Measurements from ENCODE around the gene EDEM2. TPM values are rescaled to one million over a fixed set of nuclear protein-coding genes. Genes with fewer than 3 reads are reported as not detected.
A peak's percentile ranks its signal among the peaks of the same experiment; 100 is the strongest.

Gene EDEM2
- total and polyA plus RNA-seq, 2 of the 13 experiments (the other 11 are each of a cell fraction or from before 2014, with no cell fraction given), result 33.1 to 46.9 TPM

GRCh38 chr20:35171753-35172433, 24.8 kb upstream of the EDEM2 start, which contains the start of gene PROCR (continued):
- TF ChIP-seq HNF1B (CRISPR knock-in tag; IDR thresholded peaks at IDR 0.05) (0 out of 2 replicates have a peak, but pooled peaks have one; percentile 20), LRRFIP1 (CRISPR knock-in tag; conservative IDR thresholded peaks at IDR 0.05) (no peak), ZNF784 (CRISPR knock-in tag; IDR thresholded peaks at IDR 0.05; ENCODE audit: borderline replicate concordance) (no peak), UBTF (CRISPR knock-in tag; IDR thresholded peaks at IDR 0.05) (peak; percentile 29; the same call in 1 of the 2 replicates), ZNF124 (CRISPR knock-in tag; IDR thresholded peaks at IDR 0.05) (no peak), REST (IDR thresholded peaks at IDR 0.05; ENCODE audit: borderline replicate concordance in 1 of 2, low read depth in 1 of 2, low read length in 2 of 2) (no peak), SKIL (CRISPR knock-in tag; IDR thresholded peaks at IDR 0.05; ENCODE audit: borderline replicate concordance) (no peak), ZNF691 (CRISPR knock-in tag; IDR thresholded peaks at IDR 0.05; ENCODE audit: borderline replicate concordance, low read depth) (no peak), ZSCAN30 (CRISPR knock-in tag; IDR thresholded peaks at IDR 0.05) (no peak), SIX1 (CRISPR knock-in tag; IDR thresholded peaks at IDR 0.05; ENCODE audit: borderline replicate concordance) (no peak)

Measured in HepG2 (cell line).